Neural cell (in vitro differentiated cells): ENCODE measurements around the gene GRIK3.

Experiments
- EP300 ChIP-seq: fragments of 450-650 bp; conservative IDR thresholded peaks from 2 replicates; pipeline ENCODE4 v1.6.1; 2014; ENCODE audit warnings: antibody characterized with exemption, mild to moderate bottlenecking, moderate library complexity; ENCODE audit not compliant: poor library complexity, severe bottlenecking
- EZH2 ChIP-seq: fragments of 200-600, 300-800 bp; shearing (Covaris generic), sonication (generic); IDR thresholded peaks from 2 replicates; pipeline ENCODE4 v1.6.1; 2014; ENCODE audit warnings: antibody characterized with exemption, low read length, borderline replicate concordance, mild to moderate bottlenecking; ENCODE audit not compliant: insufficient read depth, poor library complexity, severe bottlenecking
- POLR2AphosphoS5 ChIP-seq: IDR thresholded peaks from 2 replicates; pipeline ENCODE4 v1.6.1; 2012
- RAD21 ChIP-seq: fragments of 450-650 bp; conservative IDR thresholded peaks from 2 replicates; pipeline ENCODE4 v1.6.1; 2014; ENCODE audit warnings: antibody characterized with exemption, mild to moderate bottlenecking, moderate library complexity
- SMC3 ChIP-seq: fragments of 450-650 bp; conservative IDR thresholded peaks from 2 replicates; pipeline ENCODE4 v1.6.1; 2014; ENCODE audit warnings: antibody characterized with exemption, mild to moderate bottlenecking, moderate library complexity; ENCODE audit not compliant: poor library complexity
- TAF1 ChIP-seq: IDR thresholded peaks from 2 replicates; pipeline ENCODE4 v1.6.1; 2012; ENCODE audit warnings: low read depth
- TF ChIP-seq, protein P1 (sequence below): fragments of 450-650 bp; IDR thresholded peaks from 2 replicates; pipeline ENCODE4 v1.5.1; 2014; ENCODE audit warnings: antibody characterized with exemption, mild to moderate bottlenecking, moderate library complexity; ENCODE audit not compliant: poor library complexity, severe bottlenecking
- TF ChIP-seq, protein P2 (sequence below): IDR thresholded peaks from 2 replicates; pipeline ENCODE4 v1.6.1; 2012; ENCODE audit warnings: borderline replicate concordance

DNA sequence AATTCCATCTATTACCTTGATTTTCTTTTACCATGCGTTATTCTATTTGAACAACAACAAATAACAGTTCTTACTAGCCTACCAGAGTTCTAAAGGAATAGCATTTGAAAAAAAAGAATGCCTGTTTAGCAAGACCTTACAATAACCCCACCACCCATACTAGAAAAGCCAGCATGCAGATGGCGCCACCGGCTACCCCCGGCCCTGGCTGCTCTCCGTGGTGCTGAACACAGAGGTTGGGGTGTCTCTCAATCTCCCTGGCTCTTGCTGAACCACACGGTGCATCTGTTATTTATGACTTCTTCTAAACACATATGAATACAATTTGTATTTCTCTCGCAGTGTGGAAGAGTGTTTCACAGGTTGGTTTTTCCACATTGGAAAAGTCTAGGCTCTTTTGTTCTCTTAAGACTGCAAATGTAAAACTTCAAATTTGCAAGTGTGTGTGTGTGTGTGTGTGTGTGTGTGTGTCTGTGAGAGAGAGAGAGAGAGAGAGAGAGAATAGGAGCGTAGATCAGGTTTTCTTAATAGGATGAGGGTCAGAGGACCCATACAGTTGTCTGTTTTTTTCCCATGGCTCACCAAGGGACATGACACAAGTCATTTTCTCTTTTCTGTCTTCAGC, 13.6 kb downstream of the GRIK3 start:
- TF ChIP-seq, protein P1, sequence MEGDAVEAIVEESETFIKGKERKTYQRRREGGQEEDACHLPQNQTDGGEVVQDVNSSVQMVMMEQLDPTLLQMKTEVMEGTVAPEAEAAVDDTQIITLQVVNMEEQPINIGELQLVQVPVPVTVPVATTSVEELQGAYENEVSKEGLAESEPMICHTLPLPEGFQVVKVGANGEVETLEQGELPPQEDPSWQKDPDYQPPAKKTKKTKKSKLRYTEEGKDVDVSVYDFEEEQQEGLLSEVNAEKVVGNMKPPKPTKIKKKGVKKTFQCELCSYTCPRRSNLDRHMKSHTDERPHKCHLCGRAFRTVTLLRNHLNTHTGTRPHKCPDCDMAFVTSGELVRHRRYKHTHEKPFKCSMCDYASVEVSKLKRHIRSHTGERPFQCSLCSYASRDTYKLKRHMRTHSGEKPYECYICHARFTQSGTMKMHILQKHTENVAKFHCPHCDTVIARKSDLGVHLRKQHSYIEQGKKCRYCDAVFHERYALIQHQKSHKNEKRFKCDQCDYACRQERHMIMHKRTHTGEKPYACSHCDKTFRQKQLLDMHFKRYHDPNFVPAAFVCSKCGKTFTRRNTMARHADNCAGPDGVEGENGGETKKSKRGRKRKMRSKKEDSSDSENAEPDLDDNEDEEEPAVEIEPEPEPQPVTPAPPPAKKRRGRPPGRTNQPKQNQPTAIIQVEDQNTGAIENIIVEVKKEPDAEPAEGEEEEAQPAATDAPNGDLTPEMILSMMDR = peak; percentile 17
- TF ChIP-seq EZH2 (no peak), POLR2AphosphoS5 (no peak), TAF1 (no peak), EP300 (no peak), RAD21 (no peak), SMC3 (no peak)
- TF ChIP-seq, protein P2, sequence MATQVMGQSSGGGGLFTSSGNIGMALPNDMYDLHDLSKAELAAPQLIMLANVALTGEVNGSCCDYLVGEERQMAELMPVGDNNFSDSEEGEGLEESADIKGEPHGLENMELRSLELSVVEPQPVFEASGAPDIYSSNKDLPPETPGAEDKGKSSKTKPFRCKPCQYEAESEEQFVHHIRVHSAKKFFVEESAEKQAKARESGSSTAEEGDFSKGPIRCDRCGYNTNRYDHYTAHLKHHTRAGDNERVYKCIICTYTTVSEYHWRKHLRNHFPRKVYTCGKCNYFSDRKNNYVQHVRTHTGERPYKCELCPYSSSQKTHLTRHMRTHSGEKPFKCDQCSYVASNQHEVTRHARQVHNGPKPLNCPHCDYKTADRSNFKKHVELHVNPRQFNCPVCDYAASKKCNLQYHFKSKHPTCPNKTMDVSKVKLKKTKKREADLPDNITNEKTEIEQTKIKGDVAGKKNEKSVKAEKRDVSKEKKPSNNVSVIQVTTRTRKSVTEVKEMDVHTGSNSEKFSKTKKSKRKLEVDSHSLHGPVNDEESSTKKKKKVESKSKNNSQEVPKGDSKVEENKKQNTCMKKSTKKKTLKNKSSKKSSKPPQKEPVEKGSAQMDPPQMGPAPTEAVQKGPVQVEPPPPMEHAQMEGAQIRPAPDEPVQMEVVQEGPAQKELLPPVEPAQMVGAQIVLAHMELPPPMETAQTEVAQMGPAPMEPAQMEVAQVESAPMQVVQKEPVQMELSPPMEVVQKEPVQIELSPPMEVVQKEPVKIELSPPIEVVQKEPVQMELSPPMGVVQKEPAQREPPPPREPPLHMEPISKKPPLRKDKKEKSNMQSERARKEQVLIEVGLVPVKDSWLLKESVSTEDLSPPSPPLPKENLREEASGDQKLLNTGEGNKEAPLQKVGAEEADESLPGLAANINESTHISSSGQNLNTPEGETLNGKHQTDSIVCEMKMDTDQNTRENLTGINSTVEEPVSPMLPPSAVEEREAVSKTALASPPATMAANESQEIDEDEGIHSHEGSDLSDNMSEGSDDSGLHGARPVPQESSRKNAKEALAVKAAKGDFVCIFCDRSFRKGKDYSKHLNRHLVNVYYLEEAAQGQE = peak; percentile 74
